GM12878 (cell line): ENCODE measurements around the gene CXXC1. TPM values are rescaled to one million over a fixed set of nuclear protein-coding genes. Genes with fewer than 3 reads are reported as not detected.

Experiments used
- ATAC-seq: fragments of 200-7000 bp; cut with Tn5 transposase; 3 replicates; pipeline ENCODE4 v1.9.1; 2020; ENCODE audit warnings: mild to moderate bottlenecking, moderate library complexity
- BruUV-seq: library from RNA; stranded (reverse); fragments of 400-500 nt; replicated peaks from 2 replicates; lab custom pipeline; 2021; lab: Mats Ljungman, UMichigan
- CTCF ChIA-PET: fragments of 300-600 bp; sonication (Branson Sonifier 250); formaldehyde crosslinking; extraction: SDS; loops from one replicate; lab custom pipeline; 2021; ENCODE audit warnings: inconsistent platforms; lab: Yijun Ruan, JAX
- POLR2A ChIA-PET: fragments of 350-600 bp; formaldehyde crosslinking; extraction: SDS; loops from one replicate; lab custom pipeline; 2021; ENCODE audit warnings: inconsistent platforms; lab: Charles Lee
- RAD21 ChIA-PET: fragments of 300-600 bp; sonication (Branson Sonifier 250); formaldehyde crosslinking; loops from one replicate; lab custom pipeline; 2023; ENCODE audit warnings: antibody characterized with exemption; ENCODE audit not compliant: unreplicated experiment; lab: Charles Lee
- SMC1A ChIA-PET: fragments of 300-600 bp; sonication (Branson Sonifier 250); formaldehyde crosslinking; loops from one replicate; lab custom pipeline; 2023; ENCODE audit not compliant: unreplicated experiment, uncharacterized antibody; lab: Charles Lee
- DNase-seq: peaks from one replicate; pipeline ENCODE4 v3.0.0-alpha.2; 2011; ENCODE audit warnings: low read depth, low spot score
- FAIRE-seq: peaks from 3 replicates; lab custom pipeline; 2011; peaks lifted over from hg19 to GRCh38; lab: Jason Lieb, UNC
- H2AFZ ChIP-seq: 2 replicates; pipeline ENCODE4 v1.6.0; 2011; ENCODE audit warnings: low read depth, low read length, control low read depth; ENCODE audit not compliant: control insufficient read depth
- H3K27ac ChIP-seq: 2 replicates; pipeline ENCODE4 v1.5.1; 2011; ENCODE audit warnings: control low read depth; ENCODE audit not compliant: control insufficient read depth, insufficient read depth
- H3K27me3 ChIP-seq, 2 experiments: replicated peaks in 1 of 2; 2 replicates each; pipeline versions ENCODE4 v1.6.0 to v1.6.1; 2011; ENCODE audit warnings: low read length in 1 of 2; ENCODE audit not compliant: control insufficient read depth in 2 of 2, insufficient read depth in 2 of 2
- H3K36me3 ChIP-seq, 2 experiments: 2 replicates each; pipeline ENCODE4 v1.5.1; 2011; ENCODE audit warnings: low read length in 1 of 2; ENCODE audit not compliant: control insufficient read depth in 2 of 2, insufficient read depth in 2 of 2
- H3K4me1 ChIP-seq: 2 replicates; pipeline ENCODE4 v1.6.1; 2011; ENCODE audit warnings: mild to moderate bottlenecking, low read length, moderate library complexity, mixed read lengths; ENCODE audit not compliant: control insufficient read depth, insufficient read depth
- H3K4me2 ChIP-seq: 2 replicates; pipeline ENCODE4 v1.6.0; 2011; ENCODE audit warnings: control low read depth; ENCODE audit not compliant: control insufficient read depth, insufficient read depth
- H3K4me3 ChIP-seq: fragments of 200-600 bp; sonication (generic); 2 replicates; pipeline ENCODE4 v1.5.1; 2016
- H3K79me2 ChIP-seq: 2 replicates; pipeline ENCODE4 v1.6.0; 2011; ENCODE audit warnings: low read length; ENCODE audit not compliant: control insufficient read depth, insufficient read depth
- H3K9ac ChIP-seq: 2 replicates; pipeline ENCODE4 v1.8.0; 2011; ENCODE audit warnings: low read length, control low read depth, mixed read lengths; ENCODE audit not compliant: control insufficient read depth, insufficient read depth
- H3K9me3 ChIP-seq: replicated peaks from 3 replicates; pipeline ENCODE4 v1.5.1; 2011; ENCODE audit warnings: mild to moderate bottlenecking, low read length; ENCODE audit not compliant: control insufficient read depth, insufficient read depth
- H4K20me1 ChIP-seq: 2 replicates; pipeline ENCODE4 v1.6.0; 2011; ENCODE audit not compliant: control insufficient read depth, insufficient read depth
- BCL11A ChIP-seq: IDR thresholded peaks from 2 replicates; pipeline ENCODE4 v1.6.1; 2011; ENCODE audit warnings: low read depth, low read length
- IKZF2 ChIP-seq, 2 experiments: fragments of 450-650 bp; IDR thresholded peaks; 2 replicates each; pipeline ENCODE4 v1.6.1; 2017; ENCODE audit warnings: mild to moderate bottlenecking in 2 of 2, moderate library complexity in 2 of 2
- PKNOX1 ChIP-seq: fragments of 450-650 bp; IDR thresholded peaks from 2 replicates; pipeline ENCODE4 v1.6.1; 2016; ENCODE audit warnings: mild to moderate bottlenecking
- SKIL ChIP-seq: fragments of 450-650 bp; IDR thresholded peaks from 2 replicates; pipeline ENCODE4 v1.6.1; 2017; ENCODE audit warnings: mild to moderate bottlenecking, low read depth, inconsistent platforms; ENCODE audit not compliant: poor library complexity, severe bottlenecking
- SREBF1 ChIP-seq: IDR thresholded peaks from 2 replicates; pipeline ENCODE4 v1.6.1; 2012; ENCODE audit warnings: mild to moderate bottlenecking, low read length
- ZBED1 ChIP-seq: IDR thresholded peaks from 2 replicates; pipeline ENCODE4 v1.6.1; 2016; ENCODE audit warnings: borderline replicate concordance
- ZNF217 ChIP-seq: fragments of 450-650 bp; IDR thresholded peaks from 2 replicates; pipeline ENCODE4 v1.6.1; 2017; ENCODE audit warnings: antibody characterized with exemption, mild to moderate bottlenecking
- ZNF622 ChIP-seq: fragments of 450-650 bp; IDR thresholded peaks from 2 replicates; pipeline ENCODE4 v1.6.1; 2017; ENCODE audit warnings: mild to moderate bottlenecking, inconsistent platforms
- WGBS: methylation state at CpG from one replicate; pipeline ENCODE4 v1.1.6; 2016; ENCODE audit warnings: low lambda C conversion rate; ENCODE audit not compliant: insufficient replicate concordance, insufficient coverage; ENCODE audit errors: missing lambda C conversion rate; 5-methylcytosine and 5-hydroxymethylcytosine counted together
- in situ Hi-C: fragments of 300-500 bp; cut with MboI; formaldehyde crosslinking; loops from 9 replicates; pipeline ENCODE4 v1.14.3; 2018; ENCODE audit warnings: mixed read lengths
- intact Hi-C: fragments of 100-400 bp; cut with micrococcal nuclease; formaldehyde crosslinking; loops from one replicate; pipeline ENCODE4 v1.14.2; 2022; ENCODE audit not compliant: unreplicated experiment
- polyA plus RNA-seq, 11 experiments: library from polyadenylated mRNA; depleted of rRNA in 4 of 11; unstranded in 6 of 11; stranded (reverse) in 5 of 11; fragments of >200 nt; fragmentation: Nextera tagmentation in 4 of 11; fragmentation: Illumina TruSeq in 1 of 11; extraction: Ambion mirVana in 4 of 11; extraction: Trizol in 1 of 11; gene quantifications; 1 replicate in 1 of 11; 2 replicates in 10 of 11; pipeline versions ENCODE4 v1.2.1 to v1.2.3, GENCODE V29; 2011 to 2016; ENCODE audit warnings: inconsistent platforms in 2 of 11, missing spikeins in 2 of 11, low read depth in 1 of 11
- total RNA-seq, 4 experiments: library from RNA; depleted of rRNA in 3 of 4; stranded (reverse); fragments of >200 nt in 3 of 4; fragmentation: Illumina TruSeq in 1 of 4; extraction: Trizol in 1 of 4; gene quantifications; 2 replicates each; pipeline versions ENCODE4 v1.2.1 to v1.2.3, GENCODE V29; 2013 to 2021
- TF ChIP-seq, protein P1 (sequence below): fragments of 450-650 bp; IDR thresholded peaks from 2 replicates; pipeline ENCODE4 v1.6.1; 2017; ENCODE audit warnings: mild to moderate bottlenecking, moderate library complexity

CXXC1 gene
- total and polyA plus RNA-seq, 10 of the 15 experiments (the other 5 are each of a cell fraction or from before 2014, with no cell fraction given) = 9.2 to 180 (median 93.8) TPM

DNA sequence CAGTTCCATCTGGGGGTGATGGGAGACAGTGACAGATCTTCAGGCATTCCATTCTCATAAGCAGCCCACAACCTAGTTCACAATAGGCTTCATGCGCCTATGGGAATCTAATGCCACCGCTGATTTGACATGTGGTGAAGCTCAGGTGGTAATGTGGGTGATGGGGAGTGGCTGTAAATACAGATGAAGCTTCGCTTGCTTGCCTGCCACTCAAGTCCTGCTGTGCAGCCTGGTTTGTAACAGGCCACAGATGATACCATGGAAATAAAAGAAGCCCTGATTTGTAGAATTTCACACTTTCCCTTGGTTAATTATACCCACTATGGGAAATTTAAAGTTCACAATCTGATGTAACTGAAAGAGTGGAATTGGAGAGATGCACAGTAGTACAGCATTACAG, 40.5 kb upstream of the CXXC1 start:
- Histone ChIP-seq H4K20me1 (no peaks in the 10 kb centered on the region), H3K27ac (no peak overlapping the region), H3K9me3 (peaks cover 8% of the 10 kb centered on the region; the same call in 2 of the 3 replicates), H3K4me1 (peaks cover 7% of the 10 kb centered on the region), H2AFZ (no peak overlapping the region), H3K36me3 (no peaks in the 10 kb centered on the region)
- no peak for ATAC-seq
- intact Hi-C loops = no loop called here
- ChIA-PET RAD21 (no interaction called here), CTCF (interaction anchor here (2.4 kb wide), 1 partner anchor 28 kb away, joined by 10 read pairs; no protein-coding TSS in a partner anchor)
- WGBS = 29% methylated on average over 3 of the region's 3 CpGs
- FAIRE-seq = no peak
- TF ChIP-seq SREBF1 (no peak), PKNOX1 (peak; percentile 65; the same call in 1 of the 2 replicates)
- TF ChIP-seq, all 136 proteins: peak for 1
- SMC1A ChIA-PET = interaction anchor here (0.9 to 1.6 kb wide), 3 partner anchors 8 to 12 kb away, joined by 3 to 5 read pairs (median 3); no protein-coding TSS in a partner anchor
- H3K9ac ChIP-seq = no peak overlapping the region
- BruUV-seq = no TSS peak
- no peak for DNase-seq
- H3K79me2 ChIP-seq = no peaks in the 10 kb centered on the region
- H3K4me3 ChIP-seq = no peak overlapping the region
- H3K27me3 ChIP-seq = no peaks in the 10 kb centered on the region
- POLR2A ChIA-PET = interaction anchor here (0.5 to 1.4 kb wide), 4 partner anchors 8 to 49 kb away, joined by 3 read pairs; no protein-coding TSS in a partner anchor
- no peak overlapping the region for H3K4me2 ChIP-seq
- in situ Hi-C loops = no loop called here

GRCh38 chr18:50320719-50321118, 33.2 kb upstream of the CXXC1 start:
- Histone ChIP-seq H3K4me3 (no peak overlapping the region), H4K20me1 (no peaks in the 10 kb centered on the region), H3K27ac (peak overlapping the region; percentile 78), H3K9ac (no peak overlapping the region), H3K79me2 (no peaks in the 10 kb centered on the region), H3K27me3 (no peaks in the 10 kb centered on the region), H2AFZ (no peak overlapping the region), H3K9me3 (peaks cover 5% of the 10 kb centered on the region), H3K36me3 (no peaks in the 10 kb centered on the region), H3K4me1 (peaks cover 27% of the 10 kb centered on the region), H3K4me2 (peak overlapping the region; percentile 47)
- SMC1A ChIA-PET = interaction anchor here (0.6 to 2.5 kb wide), 9 partner anchors 9 to 313 kb away, joined by 3 to 35 read pairs (median 3); no protein-coding TSS in a partner anchor
- intact Hi-C loops = no loop called here
- POLR2A ChIA-PET = interaction anchor here (0.6 to 1.5 kb wide), 4 partner anchors 13 to 35 kb away, joined by 3 to 4 read pairs (median 3); no protein-coding TSS in a partner anchor
- FAIRE-seq = peak; percentile 52
- in situ Hi-C loops = no loop called here
- no TSS peak for BruUV-seq
- CTCF ChIA-PET = interaction anchor here (1.0 to 2.0 kb wide), 4 partner anchors 10 to 39 kb away, joined by 3 to 13 read pairs (median 8); partner anchors contain the start of gene MBD1
- WGBS = 12% methylated on average over 5 of the region's 5 CpGs
- RAD21 ChIA-PET = interaction anchor here (0.7 to 2.5 kb wide), 6 partner anchors 10 to 103 kb away, joined by 3 to 24 read pairs (median 4); no protein-coding TSS in a partner anchor
- peak; percentile 86 for ATAC-seq
- DNase-seq = peak; percentile 58
- no peak for TF ChIP-seq BCL11A
- TF ChIP-seq ZBED1 = no peak
- peak; percentile 59 for TF ChIP-seq SKIL
- TF ChIP-seq ZNF622 = no peak
- TF ChIP-seq IKZF2 (IDR thresholded peaks at IDR 0.05) = 0 out of 4 replicates have a peak, but pooled peaks of 1 of the 2 experiments have one; percentile 41
- TF ChIP-seq, protein P1, sequence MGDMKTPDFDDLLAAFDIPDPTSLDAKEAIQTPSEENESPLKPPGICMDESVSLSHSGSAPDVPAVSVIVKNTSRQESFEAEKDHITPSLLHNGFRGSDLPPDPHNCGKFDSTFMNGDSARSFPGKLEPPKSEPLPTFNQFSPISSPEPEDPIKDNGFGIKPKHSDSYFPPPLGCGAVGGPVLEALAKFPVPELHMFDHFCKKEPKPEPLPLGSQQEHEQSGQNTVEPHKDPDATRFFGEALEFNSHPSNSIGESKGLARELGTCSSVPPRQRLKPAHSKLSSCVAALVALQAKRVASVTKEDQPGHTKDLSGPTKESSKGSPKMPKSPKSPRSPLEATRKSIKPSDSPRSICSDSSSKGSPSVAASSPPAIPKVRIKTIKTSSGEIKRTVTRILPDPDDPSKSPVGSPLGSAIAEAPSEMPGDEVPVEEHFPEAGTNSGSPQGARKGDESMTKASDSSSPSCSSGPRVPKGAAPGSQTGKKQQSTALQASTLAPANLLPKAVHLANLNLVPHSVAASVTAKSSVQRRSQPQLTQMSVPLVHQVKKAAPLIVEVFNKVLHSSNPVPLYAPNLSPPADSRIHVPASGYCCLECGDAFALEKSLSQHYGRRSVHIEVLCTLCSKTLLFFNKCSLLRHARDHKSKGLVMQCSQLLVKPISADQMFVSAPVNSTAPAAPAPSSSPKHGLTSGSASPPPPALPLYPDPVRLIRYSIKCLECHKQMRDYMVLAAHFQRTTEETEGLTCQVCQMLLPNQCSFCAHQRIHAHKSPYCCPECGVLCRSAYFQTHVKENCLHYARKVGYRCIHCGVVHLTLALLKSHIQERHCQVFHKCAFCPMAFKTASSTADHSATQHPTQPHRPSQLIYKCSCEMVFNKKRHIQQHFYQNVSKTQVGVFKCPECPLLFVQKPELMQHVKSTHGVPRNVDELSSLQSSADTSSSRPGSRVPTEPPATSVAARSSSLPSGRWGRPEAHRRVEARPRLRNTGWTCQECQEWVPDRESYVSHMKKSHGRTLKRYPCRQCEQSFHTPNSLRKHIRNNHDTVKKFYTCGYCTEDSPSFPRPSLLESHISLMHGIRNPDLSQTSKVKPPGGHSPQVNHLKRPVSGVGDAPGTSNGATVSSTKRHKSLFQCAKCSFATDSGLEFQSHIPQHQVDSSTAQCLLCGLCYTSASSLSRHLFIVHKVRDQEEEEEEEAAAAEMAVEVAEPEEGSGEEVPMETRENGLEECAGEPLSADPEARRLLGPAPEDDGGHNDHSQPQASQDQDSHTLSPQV = no peak
- peak; percentile 91 for TF ChIP-seq ZNF217
